HG03066 (cell line): ENCODE data around the gene KCNJ13.
"Not testable (repeated sequence)": the region's sequence is repeated elsewhere in the genome, so short reads cannot be mapped to it uniquely, and the experiment has no call there.

ENCODE experiments used
- ATAC-seq: cut with Tn5 transposase; IDR thresholded peaks from one replicate; pipeline ENCODE4 v1.9.1; 2021; ENCODE audit warnings: low read depth; ENCODE audit not compliant: unreplicated experiment

Gene KCNJ13

DNA sequence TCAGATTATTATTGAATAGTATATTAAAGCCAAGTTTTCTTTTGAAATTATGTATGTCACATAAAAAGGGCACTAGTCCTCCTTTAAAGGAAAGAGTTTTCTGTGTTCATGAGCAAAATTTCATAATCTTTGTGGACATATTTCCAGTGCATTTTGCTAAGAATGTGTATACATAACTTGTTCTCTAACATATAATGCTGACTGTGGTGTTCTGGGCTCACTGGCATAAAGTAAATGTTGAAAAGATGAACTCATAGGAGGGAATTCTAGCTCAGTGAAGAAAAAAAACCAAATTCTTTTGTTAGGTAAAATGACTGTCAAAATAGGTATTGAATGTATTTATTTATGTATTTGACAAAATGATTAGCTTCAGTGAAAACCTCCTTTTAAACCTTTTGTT, 6.2 kb downstream of the KCNJ13 start:
- ATAC-seq, result no peak

DNA sequence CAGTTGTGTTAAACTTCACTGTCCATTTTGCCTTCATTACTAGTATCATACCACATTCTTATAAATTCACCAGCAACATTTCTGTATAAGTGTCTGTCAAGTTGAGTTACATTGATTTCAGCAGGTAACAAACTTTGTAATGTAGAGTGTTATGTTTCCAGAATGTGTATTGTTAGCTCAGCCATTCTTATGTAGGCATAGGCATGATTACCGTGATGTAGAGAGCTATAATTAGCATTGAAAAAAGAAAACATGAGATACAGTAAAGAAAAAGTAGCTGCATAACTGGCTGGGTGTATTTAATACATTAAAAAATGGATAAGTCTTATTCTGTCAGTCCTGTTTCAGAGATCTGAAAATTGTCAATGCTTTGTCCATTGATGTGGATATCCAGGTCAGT, 8.5 kb downstream of the KCNJ13 start:
- ATAC-seq, result no peak

DNA sequence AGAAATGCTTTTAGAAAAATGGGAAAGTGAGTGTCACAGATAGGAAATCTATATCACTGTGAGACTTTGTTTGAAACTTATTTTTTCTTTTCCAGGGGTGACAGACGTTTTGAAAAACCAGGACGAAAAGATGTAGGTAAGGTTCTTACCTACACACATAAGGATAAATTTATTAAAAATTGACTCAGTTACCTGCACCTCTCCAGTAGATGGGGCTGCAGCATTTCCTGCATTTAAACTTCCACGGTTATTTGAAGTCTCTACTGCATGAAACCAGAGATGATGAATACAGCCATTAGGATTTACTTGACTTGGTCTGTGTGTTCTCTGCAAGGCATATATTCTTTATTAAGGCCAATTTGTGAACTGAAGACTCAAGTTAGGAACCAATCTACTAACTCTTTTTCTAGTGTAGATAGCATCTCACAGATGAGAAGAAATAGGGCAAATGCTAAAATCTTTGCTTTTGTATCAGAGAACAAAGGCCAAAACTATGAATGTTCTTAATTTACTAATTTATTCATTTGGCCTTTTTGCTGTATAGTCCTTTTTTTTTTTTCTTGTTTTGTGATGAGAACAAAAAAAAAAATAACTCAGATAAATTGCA, 15.0 kb downstream of the KCNJ13 start:
- ATAC-seq, result no peak

DNA sequence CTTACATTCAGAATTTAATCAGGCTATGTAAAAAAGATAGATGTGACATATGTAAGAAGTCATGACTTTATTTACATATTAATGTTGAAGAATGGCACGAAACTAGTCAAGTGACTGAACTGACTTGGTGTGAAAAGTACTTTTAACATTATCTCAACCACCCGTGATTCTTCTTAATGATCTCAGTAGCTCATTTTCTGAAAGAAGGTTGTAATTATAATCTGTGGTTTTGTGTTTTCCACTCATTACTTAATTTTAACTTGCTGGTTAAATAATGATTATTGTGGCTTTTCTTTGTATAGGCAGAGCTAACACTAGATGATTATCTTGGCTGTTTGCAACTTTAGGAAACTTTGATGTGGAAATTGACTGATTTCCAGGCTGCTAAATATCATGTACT, 18.5 kb downstream of the KCNJ13 start:
- no peak for ATAC-seq

DNA sequence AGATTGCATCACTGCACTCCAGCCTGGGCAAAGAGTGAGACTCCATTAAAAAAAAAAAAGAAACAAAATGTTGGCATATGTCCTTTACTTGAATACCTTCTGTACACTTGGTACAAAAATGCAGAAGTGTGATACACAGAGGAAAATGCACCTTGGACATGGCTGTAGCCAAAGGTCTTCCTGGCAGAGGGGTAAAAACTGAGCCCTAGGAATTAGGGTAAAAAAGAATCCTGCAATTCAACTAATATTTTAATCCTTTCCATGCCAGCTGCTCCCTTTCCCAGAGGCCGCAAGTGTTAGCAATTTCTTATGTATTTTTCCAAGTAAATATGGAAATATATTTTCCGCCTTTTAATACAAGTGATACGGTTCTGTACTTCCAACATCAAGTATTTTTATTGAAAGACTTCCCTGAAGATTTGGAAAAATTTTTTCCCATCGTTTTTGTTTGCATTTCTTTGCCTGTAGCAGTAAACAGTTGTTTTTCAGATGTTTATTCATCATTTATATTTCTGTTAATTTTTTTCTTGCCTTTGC, 26.2 kb downstream of the KCNJ13 start:
- ATAC-seq, result no peak

DNA sequence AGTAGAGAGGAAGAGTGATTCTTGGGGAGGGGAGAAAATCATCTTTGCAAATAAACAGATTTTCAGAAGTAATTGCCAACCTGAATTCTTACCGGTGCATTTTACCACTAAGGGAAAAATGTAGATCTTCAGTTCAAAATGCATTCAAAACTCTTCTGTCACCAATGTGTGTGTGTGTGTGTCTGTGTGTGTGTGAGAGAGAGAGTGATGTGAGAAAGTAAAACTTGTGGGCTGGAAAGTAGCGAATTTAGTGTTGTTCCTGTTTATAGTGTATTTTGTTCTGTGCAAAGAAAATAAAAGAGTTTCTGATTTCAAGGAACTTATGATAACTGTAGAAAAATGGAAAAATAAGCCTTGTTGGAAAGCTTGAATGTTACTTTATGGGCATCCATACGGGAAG, 27.0 kb downstream of the KCNJ13 start:
- ATAC-seq, result no peak

DNA sequence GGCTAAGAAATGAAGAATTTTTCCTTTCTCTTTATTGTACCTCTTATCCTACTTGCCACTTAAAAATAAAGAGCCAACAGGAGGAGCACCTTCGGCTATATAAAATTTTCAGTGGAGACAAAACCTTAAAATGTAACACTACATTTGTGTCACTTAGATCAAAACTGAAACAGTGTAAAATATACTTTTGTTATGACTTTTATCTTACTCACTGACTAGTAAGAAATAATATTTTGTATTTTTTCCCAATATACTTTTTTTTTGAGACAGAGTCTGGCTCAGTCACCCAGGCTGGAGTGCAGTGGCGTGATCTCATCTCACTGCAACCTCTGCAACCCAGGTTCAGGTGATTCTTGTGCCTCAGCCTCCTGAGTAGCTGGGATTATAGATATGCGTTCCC, 28.3 kb downstream of the KCNJ13 start:
- no peak for ATAC-seq

DNA sequence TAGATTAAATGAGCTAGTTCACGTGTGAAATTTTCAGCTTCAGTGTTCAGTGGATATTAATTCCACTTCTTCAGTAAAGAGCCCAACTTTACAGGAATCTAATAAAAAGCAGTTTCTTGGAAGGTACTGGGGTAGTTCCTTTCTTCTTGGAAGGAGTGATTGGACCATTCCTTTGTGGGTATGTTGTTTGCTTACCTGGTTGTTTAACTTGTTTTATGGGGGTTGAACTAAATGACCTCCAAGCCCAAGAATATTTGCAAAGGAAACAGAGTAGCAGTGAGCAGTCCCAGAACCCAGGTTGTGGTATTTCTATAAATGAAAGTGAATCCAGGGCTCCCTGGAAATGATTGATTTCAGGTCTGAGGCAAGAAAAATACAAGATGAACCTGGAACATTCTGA, 31.4 kb downstream of the KCNJ13 start:
- no peak for ATAC-seq

DNA sequence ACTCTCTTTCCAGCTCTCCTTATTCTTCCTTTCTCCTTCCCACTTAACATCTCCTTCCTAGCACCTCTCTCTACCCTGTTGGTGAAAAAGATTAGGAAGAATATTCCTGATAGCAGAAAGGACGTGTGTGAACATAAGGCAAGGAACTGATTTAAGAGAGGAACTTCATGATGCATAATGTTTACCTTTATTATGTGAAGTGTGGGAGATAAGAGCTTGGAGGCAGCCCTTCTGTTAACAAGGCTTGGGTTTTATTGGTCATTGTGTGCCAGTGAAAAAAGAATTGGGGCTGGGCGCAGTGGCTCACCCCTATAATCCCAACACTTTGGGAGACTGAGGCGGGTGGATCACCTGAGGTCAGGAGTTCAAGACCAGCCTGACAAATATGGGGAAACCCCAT, 34.4 kb downstream of the KCNJ13 start:
- ATAC-seq, result no peak

DNA sequence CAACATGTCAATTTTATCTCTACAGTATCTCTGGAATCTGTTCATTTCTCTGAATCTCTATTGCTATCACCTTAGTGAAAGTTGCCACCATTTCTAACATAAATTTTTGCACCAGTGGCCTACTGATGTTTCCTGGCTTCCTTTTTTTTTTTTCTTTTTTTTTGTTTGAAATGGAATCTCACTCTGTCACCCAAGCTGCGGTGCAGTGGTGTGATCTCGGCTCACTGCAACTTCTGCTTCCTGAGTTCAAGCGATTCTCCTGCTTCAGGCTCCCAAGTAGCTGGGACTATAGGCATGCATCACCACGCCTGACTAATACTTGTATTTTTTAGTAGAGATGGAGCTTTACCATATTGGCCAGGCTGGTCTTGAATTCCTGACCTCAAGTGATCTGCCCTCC, 35.1 kb downstream of the KCNJ13 start:
- ATAC-seq, result no peak

DNA sequence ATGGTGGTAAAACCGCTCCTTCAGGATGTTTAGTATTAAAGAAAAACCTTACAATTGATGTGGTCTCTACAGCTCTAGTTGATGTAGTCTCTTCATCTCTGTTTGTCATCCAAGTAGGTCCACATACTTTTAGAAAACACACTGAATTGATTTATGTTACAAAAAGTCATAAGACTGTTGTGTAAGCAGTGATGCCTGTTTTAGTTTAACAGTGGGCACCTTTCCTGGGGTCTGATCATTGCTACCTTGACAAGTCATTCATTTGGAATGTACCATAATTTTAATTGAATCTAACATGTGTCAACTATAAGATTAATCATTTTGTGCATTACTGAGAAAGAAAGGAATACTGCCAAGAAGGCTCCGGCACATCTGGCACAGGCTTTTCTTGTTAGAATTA, 44.9 kb downstream of the KCNJ13 start:
- no peak for ATAC-seq

DNA sequence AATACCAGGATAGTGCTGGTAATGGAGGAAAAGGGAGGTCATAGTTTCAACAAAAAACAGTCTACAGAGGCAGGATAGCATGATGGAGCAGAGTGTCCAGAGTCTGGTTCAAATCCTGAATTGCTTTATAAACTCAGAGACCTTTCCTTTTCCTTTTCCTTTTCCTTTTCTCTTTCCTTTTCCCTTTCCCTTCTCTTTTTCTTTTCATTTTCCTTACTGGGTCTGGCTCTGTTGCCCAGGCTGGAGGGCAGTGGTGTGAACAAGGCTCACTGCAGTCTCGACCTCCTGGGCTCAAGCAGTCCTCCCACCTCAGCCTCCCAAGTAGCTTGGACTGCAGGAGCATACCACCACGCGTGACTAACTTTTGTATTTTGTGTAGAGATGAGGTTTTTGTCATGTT, 47.6 kb downstream of the KCNJ13 start:
- no peak for ATAC-seq

DNA sequence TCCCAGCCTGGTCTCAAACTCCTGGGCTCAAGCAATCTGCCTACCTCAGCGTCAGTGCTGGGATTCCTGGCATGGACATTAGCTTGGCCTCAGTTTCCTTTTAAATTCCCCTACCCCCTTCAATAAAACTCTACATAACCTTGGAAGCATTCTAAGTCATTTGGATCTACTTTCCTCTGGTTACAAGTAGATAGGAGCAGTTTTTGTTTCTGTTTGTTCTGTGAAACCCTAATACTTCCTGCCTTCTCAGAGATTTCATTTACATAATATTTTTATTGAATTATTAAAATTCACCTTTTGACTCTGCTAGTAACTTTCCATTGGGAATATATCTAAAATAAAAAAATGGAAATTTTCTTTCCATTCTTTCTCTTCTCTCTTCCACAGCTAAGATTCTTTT, 53.3 kb downstream of the KCNJ13 start:
- no peak for ATAC-seq

DNA sequence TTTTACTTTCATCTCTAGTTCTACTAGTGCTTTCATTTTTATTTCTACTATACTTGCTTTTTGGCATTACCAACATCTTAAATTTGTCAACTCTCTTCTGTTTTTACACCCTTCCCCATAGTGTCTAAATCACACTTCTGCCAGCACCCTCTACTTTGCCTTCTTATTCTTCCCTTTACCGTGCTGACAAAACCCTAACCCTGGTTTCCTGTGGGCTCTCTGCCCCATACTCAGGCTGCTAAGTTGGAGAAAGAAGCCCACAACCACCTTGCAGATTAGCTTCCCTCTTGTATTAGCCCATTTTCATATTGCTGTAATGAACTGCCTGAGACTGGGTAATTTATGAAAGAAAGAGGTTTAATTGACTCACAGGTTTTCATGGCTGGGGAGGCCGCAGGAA, 54.5 kb downstream of the KCNJ13 start:
- ATAC-seq, result no peak

DNA sequence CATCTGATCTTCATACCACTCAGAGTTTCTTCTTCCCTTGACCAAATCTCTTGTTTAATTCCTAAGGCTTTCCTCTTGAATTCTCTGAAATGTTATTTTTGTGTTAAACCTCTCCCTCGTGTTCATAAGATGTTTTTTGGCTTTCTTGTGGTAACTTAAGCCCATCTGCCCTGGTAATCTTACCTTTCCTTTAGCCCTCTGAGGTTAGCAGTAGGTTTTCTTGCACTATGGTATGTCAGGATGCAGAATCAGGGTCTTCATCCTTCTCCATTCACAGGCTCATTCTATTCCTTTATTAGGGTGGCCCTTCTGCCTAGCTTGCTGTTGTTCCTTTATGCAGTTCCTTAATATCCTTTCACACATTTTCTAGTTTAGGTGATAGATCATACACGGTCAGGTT, 55.1 kb downstream of the KCNJ13 start:
- no peak for ATAC-seq

DNA sequence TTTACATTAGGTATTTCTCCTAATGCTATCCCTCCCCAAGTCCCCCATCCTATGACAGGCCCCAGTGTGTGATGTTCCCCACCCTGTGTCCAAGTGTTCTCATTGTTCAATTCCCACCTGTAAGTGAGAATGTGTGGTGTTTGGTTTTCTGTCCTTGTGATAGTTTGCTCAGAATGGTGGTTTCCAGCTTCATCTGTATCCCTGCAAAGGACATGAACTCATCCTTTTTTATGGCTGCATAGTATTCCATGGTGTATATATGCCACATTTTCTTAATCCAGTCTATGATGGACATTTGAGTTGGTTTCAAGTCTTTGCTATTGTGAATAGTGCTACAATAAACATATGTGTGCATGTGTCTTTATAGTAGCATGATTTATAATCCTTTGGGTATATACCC, 56.3 kb downstream of the KCNJ13 start:
- ATAC-seq, result not testable (repeated sequence)
